Natural killer cell (primary cell): Measurements from ENCODE around the gene COX19. TPM values are rescaled to one million over a fixed set of nuclear protein-coding genes. Genes with fewer than 3 reads are reported as not detected.
"Not testable (repeated sequence)": the region's sequence is repeated elsewhere in the genome, so short reads cannot be mapped to it uniquely, and the experiment has no call there.

ENCODE experiments used
- ATAC-seq, 3 donors: fragments of 150-1000 bp in 2 of 3; fragments of 200-7000 bp in 1 of 3; cut with Tn5 transposase; 1 replicate in 1 of 3; 2 replicates in 2 of 3; pipeline ENCODE4 v1.10.0; 2021; ENCODE audit warnings: mild to moderate bottlenecking in 2 of 3, moderate library complexity in 2 of 3
- DNase-seq, 2 donors: peaks; one replicate each; pipeline versions ENCODE4 v3.0.0 to v3.0.0-alpha.2; 2013 to 2021; ENCODE audit warnings: mixed read lengths in 1 of 2
- H3K27ac ChIP-seq: one replicate; pipeline ENCODE4 v1.5.1; 2013; ENCODE audit warnings: mild to moderate bottlenecking, low read length
- H3K27me3 ChIP-seq: one replicate; pipeline ENCODE4 v1.6.1; 2013; ENCODE audit warnings: low read length; ENCODE audit not compliant: control insufficient read depth, insufficient read depth
- H3K36me3 ChIP-seq: one replicate; pipeline ENCODE4 v1.6.1; 2013; ENCODE audit warnings: low read length; ENCODE audit not compliant: control insufficient read depth, insufficient read depth
- H3K4me1 ChIP-seq: one replicate; pipeline ENCODE4 v1.6.1; 2013; ENCODE audit warnings: low read length; ENCODE audit not compliant: control insufficient read depth, insufficient read depth
- H3K4me3 ChIP-seq: one replicate; pipeline ENCODE4 v1.5.1; 2013; ENCODE audit warnings: low read length
- H3K9me3 ChIP-seq: one replicate; pipeline ENCODE4 v1.6.1; 2013; ENCODE audit warnings: low read length; ENCODE audit not compliant: control insufficient read depth, insufficient read depth
- H3K27ac Mint-ChIP-seq, 2 donors: one replicate each; pipeline ENCODE4 v1.8.0; 2022; ENCODE audit warnings: mild to moderate bottlenecking in 2 of 2, mixed read lengths in 2 of 2, moderate library complexity in 1 of 2
- H3K27me3 Mint-ChIP-seq, 2 donors: one replicate each; pipeline ENCODE4 v1.8.0; 2022; ENCODE audit warnings: low read depth in 2 of 2, mixed read lengths in 2 of 2
- H3K36me3 Mint-ChIP-seq: one replicate; pipeline ENCODE4 v1.8.0; 2022; ENCODE audit warnings: mixed read lengths
- H3K4me1 Mint-ChIP-seq, 2 donors: one replicate each; pipeline ENCODE4 v1.8.0; 2022; ENCODE audit warnings: mixed read lengths in 2 of 2
- H3K4me3 Mint-ChIP-seq: one replicate; pipeline ENCODE4 v1.8.0; 2022; ENCODE audit warnings: mild to moderate bottlenecking, moderate library complexity, mixed read lengths
- H3K9me3 Mint-ChIP-seq, 2 donors: one replicate each; pipeline ENCODE4 v1.8.0; 2022; ENCODE audit warnings: mixed read lengths in 2 of 2
- CTCF ChIP-seq: fragments of 200-600 bp; IDR thresholded peaks from one replicate; pipeline ENCODE4 v1.8.0; 2022; ENCODE audit warnings: antibody characterized with exemption
- WGBS: methylation state at CpG from one replicate; pipeline ENCODE4 v1.1.7; 2013; ENCODE audit warnings: missing lambda C conversion rate; ENCODE audit not compliant: insufficient coverage; 5-methylcytosine and 5-hydroxymethylcytosine counted together
- intact Hi-C: fragments of 100-400 bp; cut with micrococcal nuclease; formaldehyde crosslinking; loops from one replicate; pipeline ENCODE4 v1.14.2; 2022
- total RNA-seq, 4 donors: library from RNA; stranded (reverse); fragments of 120-200 nt in 1 of 4; gene quantifications; one replicate each; pipeline versions ENCODE4 v1.2.3 to v1.2.4, GENCODE V29; 2013 to 2022

The COX19 gene
- total RNA-seq, 3 donors from 2014 or later (not counting 1 experiment from before 2014, with no cell fraction given) = 33.6 to 38.3 (median 33.6) TPM

- peak overlapping the region; percentile 87 to 93 for H3K27ac Mint-ChIP-seq
- Histone ChIP-seq H3K36me3 (peaks cover 2% of the 10 kb centered on the region), H3K4me3 (no peak overlapping the region), H3K27me3 (no peaks in the 10 kb centered on the region), H3K4me1 (peaks cover 99% of the 10 kb centered on the region), H3K27ac (peak overlapping the region; percentile 68), H3K9me3 (no peaks in the 10 kb centered on the region)
- H3K4me1 Mint-ChIP-seq = peaks cover 49 to 70% of the 10 kb centered on the region in 2 donors
- 86% methylated on average over 46 of the region's 47 CpGs for WGBS
- no peak for TF ChIP-seq CTCF
- H3K27me3 Mint-ChIP-seq = no peaks in the 10 kb centered on the region
- DNase-seq (peak in 1 of 2 donors; percentile 17), ATAC-seq (no peak)
- no peak overlapping the region for H3K4me3 Mint-ChIP-seq
- no peaks in the 10 kb centered on the region for H3K9me3 Mint-ChIP-seq
- intact Hi-C loops = no loop called here
- H3K36me3 Mint-ChIP-seq = no peaks in the 10 kb centered on the region
These were observed 49.0 kb downstream of the COX19 start for GRCh38 chr7:926061-927030.

- Histone ChIP-seq H3K27ac (peak overlapping the region; percentile 68), H3K4me3 (no peak overlapping the region), H3K27me3 (no peaks in the 10 kb centered on the region), H3K9me3 (no peaks in the 10 kb centered on the region), H3K4me1 (peaks cover 99% of the 10 kb centered on the region), H3K36me3 (peaks cover 2% of the 10 kb centered on the region)
- 24% methylated on average over 18 of the region's 18 CpGs for WGBS
- Mint-ChIP-seq H3K27ac (peak overlapping the region; percentile 85 to 93), H3K9me3 (no peaks in the 10 kb centered on the region), H3K27me3 (no peaks in the 10 kb centered on the region), H3K4me1 (peaks cover 57 to 71% of the 10 kb centered on the region in 2 donors), H3K4me3 (peak overlapping the region; percentile 78), H3K36me3 (no peaks in the 10 kb centered on the region)
- intact Hi-C loops = loop anchor here (2.0 kb wide), 1 partner anchor 29 kb away; the partner anchor contains the start of gene ADAP1
- DNase-seq = peak; percentile 74 to 86
- TF ChIP-seq CTCF = no peak
- peak; percentile 22 to 50 (median 35) for ATAC-seq
These were observed 49.7 kb downstream of the COX19 start for GRCh38 chr7:925601-926000.

GRCh38 chr7:924541-925231, 50.7 kb downstream of the COX19 start:
- Mint-ChIP-seq H3K27me3 (no peaks in the 10 kb centered on the region), H3K36me3 (no peaks in the 10 kb centered on the region), H3K27ac (peak overlapping the region; percentile 85 to 93), H3K9me3 (no peaks in the 10 kb centered on the region), H3K4me3 (peak overlapping the region; percentile 86), H3K4me1 (peaks cover 51 to 68% of the 10 kb centered on the region in 2 donors)
- H3K27me3 ChIP-seq = no peaks in the 10 kb centered on the region
- H3K36me3 ChIP-seq = peaks cover 2% of the 10 kb centered on the region
- intact Hi-C loops = loop anchor here (2.0 to 5.0 kb wide), 4 partner anchors 30 to 608 kb away; partner anchors contain the start of genes ADAP1, GPR146 and MAFK
- TF ChIP-seq CTCF = no peak
- DNase-seq = peak; percentile 55 to 71
- H3K9me3 ChIP-seq = no peaks in the 10 kb centered on the region
- peak; percentile 21 to 45 (median 43) for ATAC-seq
- peak overlapping the region; percentile 68 for H3K27ac ChIP-seq
- peaks cover 93% of the 10 kb centered on the region for H3K4me1 ChIP-seq
- peak overlapping the region; percentile 21 for H3K4me3 ChIP-seq
- 23% methylated on average over 22 of the region's 24 CpGs for WGBS

GRCh38 chr7:924042-924441, 51.3 kb downstream of the COX19 start:
- H3K4me3 Mint-ChIP-seq, H3K27me3 Mint-ChIP-seq, H3K9me3 ChIP-seq, DNase-seq, H3K36me3 ChIP-seq, H3K36me3 Mint-ChIP-seq, ATAC-seq, H3K9me3 Mint-ChIP-seq, H3K27me3 ChIP-seq: not testable (repeated sequence)
- H3K4me1 ChIP-seq = peaks cover 86% of the 10 kb centered on the region
- intact Hi-C loops = loop anchor here (2.0 to 5.0 kb wide), 4 partner anchors 31 to 608 kb away; partner anchors contain the start of genes ADAP1, GPR146 and MAFK
- peaks cover 56 to 68% of the 10 kb centered on the region in 2 donors for H3K4me1 Mint-ChIP-seq
- 44% methylated on average over 6 of the region's 25 CpGs for WGBS
- peak overlapping the region; percentile 93 for H3K27ac ChIP-seq
- H3K4me3 ChIP-seq = peak overlapping the region; percentile 52
- H3K27ac Mint-ChIP-seq = peak overlapping the region; percentile 93 to 95
